Measurements from ENCODE around the gene DHPS.

DNA sequence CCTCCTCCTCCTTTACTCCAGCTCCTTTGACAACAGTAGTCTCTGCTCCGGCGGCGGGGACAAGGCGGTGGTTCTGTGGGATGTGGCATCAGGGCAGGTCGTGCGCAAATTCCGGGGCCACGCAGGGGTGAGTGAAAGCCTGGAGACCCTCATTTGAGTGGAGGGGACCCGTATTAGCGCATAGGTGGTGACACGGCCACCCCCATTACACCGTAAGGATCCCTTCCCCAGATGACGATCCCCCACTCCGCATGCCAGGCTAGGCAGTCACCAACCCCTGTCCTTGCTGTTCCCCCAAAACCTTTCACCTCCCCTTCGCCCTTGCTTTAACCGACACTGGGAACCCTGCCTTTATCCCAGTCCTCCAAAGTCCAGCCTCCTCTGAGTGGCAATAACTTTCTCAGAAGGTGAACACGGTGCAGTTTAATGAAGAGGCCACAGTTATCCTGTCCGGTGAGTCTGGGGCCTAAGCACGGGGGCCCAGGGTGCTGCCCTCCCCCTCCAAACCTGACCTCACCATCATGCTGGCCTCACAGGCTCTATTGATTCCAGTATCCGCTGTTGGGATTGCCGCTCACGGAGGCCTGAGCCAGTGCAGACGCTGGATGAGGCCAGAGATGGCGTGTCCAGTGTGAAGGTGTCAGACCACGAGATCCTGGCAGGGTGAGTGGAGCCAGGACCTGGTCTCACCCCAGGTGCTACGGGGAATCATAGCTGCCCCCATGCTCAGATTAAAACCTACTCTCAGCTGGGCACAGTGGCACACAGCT lies 11.3 kb downstream of the DHPS start:
- TF ChIP-seq MXI1 (IDR thresholded peaks at IDR 0.05; ENCODE audit: borderline replicate concordance, low read depth, low read length), result no peak
- TF ChIP-seq POLR2A (IDR thresholded peaks at IDR 0.05; ENCODE audit: low read depth, low read length), result no peak
- TF ChIP-seq, protein P1, sequence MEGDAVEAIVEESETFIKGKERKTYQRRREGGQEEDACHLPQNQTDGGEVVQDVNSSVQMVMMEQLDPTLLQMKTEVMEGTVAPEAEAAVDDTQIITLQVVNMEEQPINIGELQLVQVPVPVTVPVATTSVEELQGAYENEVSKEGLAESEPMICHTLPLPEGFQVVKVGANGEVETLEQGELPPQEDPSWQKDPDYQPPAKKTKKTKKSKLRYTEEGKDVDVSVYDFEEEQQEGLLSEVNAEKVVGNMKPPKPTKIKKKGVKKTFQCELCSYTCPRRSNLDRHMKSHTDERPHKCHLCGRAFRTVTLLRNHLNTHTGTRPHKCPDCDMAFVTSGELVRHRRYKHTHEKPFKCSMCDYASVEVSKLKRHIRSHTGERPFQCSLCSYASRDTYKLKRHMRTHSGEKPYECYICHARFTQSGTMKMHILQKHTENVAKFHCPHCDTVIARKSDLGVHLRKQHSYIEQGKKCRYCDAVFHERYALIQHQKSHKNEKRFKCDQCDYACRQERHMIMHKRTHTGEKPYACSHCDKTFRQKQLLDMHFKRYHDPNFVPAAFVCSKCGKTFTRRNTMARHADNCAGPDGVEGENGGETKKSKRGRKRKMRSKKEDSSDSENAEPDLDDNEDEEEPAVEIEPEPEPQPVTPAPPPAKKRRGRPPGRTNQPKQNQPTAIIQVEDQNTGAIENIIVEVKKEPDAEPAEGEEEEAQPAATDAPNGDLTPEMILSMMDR (conservative IDR thresholded peaks at IDR 0.05; ENCODE audit: low read depth, low read length), result no peak
- TF ChIP-seq MAFK (IDR thresholded peaks at IDR 0.05; ENCODE audit: low read depth, low read length), result no peak
- TF ChIP-seq, protein P2, sequence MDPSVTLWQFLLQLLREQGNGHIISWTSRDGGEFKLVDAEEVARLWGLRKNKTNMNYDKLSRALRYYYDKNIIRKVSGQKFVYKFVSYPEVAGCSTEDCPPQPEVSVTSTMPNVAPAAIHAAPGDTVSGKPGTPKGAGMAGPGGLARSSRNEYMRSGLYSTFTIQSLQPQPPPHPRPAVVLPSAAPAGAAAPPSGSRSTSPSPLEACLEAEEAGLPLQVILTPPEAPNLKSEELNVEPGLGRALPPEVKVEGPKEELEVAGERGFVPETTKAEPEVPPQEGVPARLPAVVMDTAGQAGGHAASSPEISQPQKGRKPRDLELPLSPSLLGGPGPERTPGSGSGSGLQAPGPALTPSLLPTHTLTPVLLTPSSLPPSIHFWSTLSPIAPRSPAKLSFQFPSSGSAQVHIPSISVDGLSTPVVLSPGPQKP (IDR thresholded peaks at IDR 0.05; ENCODE audit: borderline replicate concordance, low read depth, low read length), result no peak
- no peak for TF ChIP-seq RFX5 (IDR thresholded peaks at IDR 0.05; ENCODE audit: low read depth, low read length)
- no peak for TF ChIP-seq RCOR1 (IDR thresholded peaks at IDR 0.05; ENCODE audit: insufficient replicate concordance, low read length)
- TF ChIP-seq CEBPB (IDR thresholded peaks at IDR 0.05; ENCODE audit: low read depth, low read length), result no peak
- TF ChIP-seq, protein P3, sequence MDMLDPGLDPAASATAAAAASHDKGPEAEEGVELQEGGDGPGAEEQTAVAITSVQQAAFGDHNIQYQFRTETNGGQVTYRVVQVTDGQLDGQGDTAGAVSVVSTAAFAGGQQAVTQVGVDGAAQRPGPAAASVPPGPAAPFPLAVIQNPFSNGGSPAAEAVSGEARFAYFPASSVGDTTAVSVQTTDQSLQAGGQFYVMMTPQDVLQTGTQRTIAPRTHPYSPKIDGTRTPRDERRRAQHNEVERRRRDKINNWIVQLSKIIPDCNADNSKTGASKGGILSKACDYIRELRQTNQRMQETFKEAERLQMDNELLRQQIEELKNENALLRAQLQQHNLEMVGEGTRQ (IDR thresholded peaks at IDR 0.05; ENCODE audit: low read depth, low read length), result no peak
- TF ChIP-seq MAZ (IDR thresholded peaks at IDR 0.05; ENCODE audit: borderline replicate concordance, low read depth, low read length), result no peak
- no peak for TF ChIP-seq NFE2L2 (IDR thresholded peaks at IDR 0.05; ENCODE audit: low read depth, low read length)
- TF ChIP-seq CHD1 (IDR thresholded peaks at IDR 0.05; ENCODE audit: low read depth, low read length), result no peak
- TF ChIP-seq SMC3 (IDR thresholded peaks at IDR 0.05; ENCODE audit: low read depth, low read length), result no peak
- no peak for TF ChIP-seq BHLHE40 (IDR thresholded peaks at IDR 0.05; ENCODE audit: low read depth, low read length)
